Measurements from ENCODE around the gene HMCN1.

The HMCN1 gene

DNA sequence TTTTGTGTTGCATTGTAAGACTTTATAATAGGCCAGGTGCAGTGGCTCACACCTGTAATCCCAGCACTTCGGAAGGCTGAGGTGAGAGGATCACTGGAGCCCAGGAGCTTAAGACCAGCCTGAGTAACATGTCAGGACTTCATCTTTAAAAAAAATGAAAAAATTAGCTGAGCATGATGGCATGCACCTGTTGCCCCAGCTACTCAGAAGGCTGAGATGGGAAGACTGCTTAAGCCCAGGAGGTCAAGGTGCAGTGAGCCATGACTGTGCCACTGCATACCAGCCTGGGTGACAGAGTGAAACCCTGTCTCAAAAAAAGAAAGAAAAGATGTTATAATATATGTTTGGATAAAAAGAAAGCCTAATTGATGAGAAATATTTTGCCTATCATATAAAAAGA, 34.9 kb downstream of the HMCN1 start:
- Histone ChIP-seq H3K27ac (ENCODE audit: low read length) (no peak overlapping the region), H3K36me3 (replicated peaks; ENCODE audit: insufficient read depth, low read length) (no peaks in the 10 kb centered on the region), H3K4me2 (ENCODE audit: low read depth, low read length) (no peak overlapping the region), H3F3A (ENCODE audit: insufficient read depth, low read length) (no peaks in the 10 kb centered on the region), H2AFZ (ENCODE audit: low read length) (no peak overlapping the region), H3K4me3 (ENCODE audit: low read length) (no peak overlapping the region), H3K9ac (ENCODE audit: low read length) (no peak overlapping the region), H3K9me2 (replicated peaks; ENCODE audit: insufficient read depth, low read length) (no peaks in the 10 kb centered on the region), H3K79me2 (ENCODE audit: low read length) (no peaks in the 10 kb centered on the region), H4K20me1 (ENCODE audit: insufficient read depth, low read length) (no peaks in the 10 kb centered on the region), H3K4me1 (ENCODE audit: low read length) (no peaks in the 10 kb centered on the region), H3K27me3 (replicated peaks; ENCODE audit: insufficient read depth, low read length) (no peaks in the 10 kb centered on the region), H3K9me3 (replicated peaks; ENCODE audit: insufficient read depth, low read length) (no peaks in the 10 kb centered on the region)
- TF ChIP-seq, protein P1, sequence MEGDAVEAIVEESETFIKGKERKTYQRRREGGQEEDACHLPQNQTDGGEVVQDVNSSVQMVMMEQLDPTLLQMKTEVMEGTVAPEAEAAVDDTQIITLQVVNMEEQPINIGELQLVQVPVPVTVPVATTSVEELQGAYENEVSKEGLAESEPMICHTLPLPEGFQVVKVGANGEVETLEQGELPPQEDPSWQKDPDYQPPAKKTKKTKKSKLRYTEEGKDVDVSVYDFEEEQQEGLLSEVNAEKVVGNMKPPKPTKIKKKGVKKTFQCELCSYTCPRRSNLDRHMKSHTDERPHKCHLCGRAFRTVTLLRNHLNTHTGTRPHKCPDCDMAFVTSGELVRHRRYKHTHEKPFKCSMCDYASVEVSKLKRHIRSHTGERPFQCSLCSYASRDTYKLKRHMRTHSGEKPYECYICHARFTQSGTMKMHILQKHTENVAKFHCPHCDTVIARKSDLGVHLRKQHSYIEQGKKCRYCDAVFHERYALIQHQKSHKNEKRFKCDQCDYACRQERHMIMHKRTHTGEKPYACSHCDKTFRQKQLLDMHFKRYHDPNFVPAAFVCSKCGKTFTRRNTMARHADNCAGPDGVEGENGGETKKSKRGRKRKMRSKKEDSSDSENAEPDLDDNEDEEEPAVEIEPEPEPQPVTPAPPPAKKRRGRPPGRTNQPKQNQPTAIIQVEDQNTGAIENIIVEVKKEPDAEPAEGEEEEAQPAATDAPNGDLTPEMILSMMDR (IDR thresholded peaks at IDR 0.05; ENCODE audit: low read length) = no peak
- TF ChIP-seq EZH2 (optimal IDR thresholded peaks at IDR 0.05; ENCODE audit: low read depth, low read length) (no peak), EZH2phosphoT487 (IDR thresholded peaks at IDR 0.05; ENCODE audit: low read length) (no peak)
- DNase-seq = no peak

DNA sequence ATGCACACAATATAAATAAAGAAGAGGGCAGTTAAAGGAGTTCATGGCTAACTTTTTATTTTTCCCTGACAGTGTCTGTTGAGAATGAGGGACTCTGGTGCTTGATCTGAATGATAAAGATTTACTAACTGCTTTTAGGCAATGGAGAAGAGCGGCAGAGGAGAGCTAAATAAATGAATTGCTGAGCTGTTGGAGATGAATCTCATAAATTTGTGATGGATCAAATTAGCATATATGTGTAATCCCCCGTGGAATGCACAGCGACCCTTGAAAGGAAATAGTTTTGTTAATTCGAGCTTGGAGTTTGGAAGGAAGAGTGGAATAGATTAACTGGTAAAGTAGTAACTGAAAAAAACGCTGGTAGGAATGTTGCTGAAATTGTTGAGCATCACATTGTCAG, 40.2 kb downstream of the HMCN1 start:
- Histone ChIP-seq H3K27ac (ENCODE audit: low read length) (no peak overlapping the region), H4K20me1 (ENCODE audit: insufficient read depth, low read length) (no peaks in the 10 kb centered on the region), H3K36me3 (replicated peaks; ENCODE audit: insufficient read depth, low read length) (no peaks in the 10 kb centered on the region), H2AFZ (ENCODE audit: low read length) (no peak overlapping the region), H3K4me1 (ENCODE audit: low read length) (no peaks in the 10 kb centered on the region), H3K27me3 (replicated peaks; ENCODE audit: insufficient read depth, low read length) (no peaks in the 10 kb centered on the region), H3F3A (ENCODE audit: insufficient read depth, low read length) (no peaks in the 10 kb centered on the region), H3K4me2 (ENCODE audit: low read depth, low read length) (no peak overlapping the region), H3K9me3 (replicated peaks; ENCODE audit: insufficient read depth, low read length) (no peaks in the 10 kb centered on the region), H3K9ac (ENCODE audit: low read length) (no peak overlapping the region), H3K9me2 (replicated peaks; ENCODE audit: insufficient read depth, low read length) (no peaks in the 10 kb centered on the region), H3K4me3 (ENCODE audit: low read length) (no peak overlapping the region), H3K79me2 (ENCODE audit: low read length) (no peaks in the 10 kb centered on the region)
- no peak for DNase-seq
- TF ChIP-seq EZH2 (optimal IDR thresholded peaks at IDR 0.05; ENCODE audit: low read depth, low read length) = no peak
- no peak for TF ChIP-seq EZH2phosphoT487 (IDR thresholded peaks at IDR 0.05; ENCODE audit: low read length)
- TF ChIP-seq, protein P1 (IDR thresholded peaks at IDR 0.05; ENCODE audit: low read length) = no peak

DNA sequence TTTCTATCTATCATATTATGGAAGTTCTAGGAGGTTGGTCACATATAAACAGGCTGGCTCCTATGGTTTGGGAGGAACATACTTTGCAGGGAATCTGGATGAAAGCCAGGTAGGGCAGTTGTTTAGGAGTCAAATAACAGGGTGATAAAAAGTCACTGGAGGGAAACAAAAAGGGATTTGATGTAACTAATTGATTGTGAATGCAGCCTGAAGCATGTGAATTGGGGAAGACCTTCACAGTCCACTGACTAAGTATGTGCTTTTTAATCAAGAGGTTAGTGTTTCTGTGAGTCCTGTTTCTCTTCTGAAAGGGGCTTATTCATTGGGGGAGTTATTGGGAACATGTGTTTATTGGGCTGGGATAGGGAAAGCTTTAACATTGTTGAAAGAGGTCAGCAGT, 41.3 kb downstream of the HMCN1 start:
- DNase-seq = no peak
- H3K9me3 ChIP-seq (replicated peaks; ENCODE audit: insufficient read depth, low read length) = no peaks in the 10 kb centered on the region
- H3K79me2 ChIP-seq (ENCODE audit: low read length) = no peaks in the 10 kb centered on the region
- no peaks in the 10 kb centered on the region for H3K4me1 ChIP-seq (ENCODE audit: low read length)
- H3F3A ChIP-seq (ENCODE audit: insufficient read depth, low read length) = no peaks in the 10 kb centered on the region
- no peaks in the 10 kb centered on the region for H3K9me2 ChIP-seq (replicated peaks; ENCODE audit: insufficient read depth, low read length)
- H3K9ac ChIP-seq (ENCODE audit: low read length) = no peak overlapping the region
- no peak for TF ChIP-seq EZH2phosphoT487 (IDR thresholded peaks at IDR 0.05; ENCODE audit: low read length)
- no peak for TF ChIP-seq EZH2 (optimal IDR thresholded peaks at IDR 0.05; ENCODE audit: low read depth, low read length)
- TF ChIP-seq, protein P1 (IDR thresholded peaks at IDR 0.05; ENCODE audit: low read length) = no peak
- H3K4me2 ChIP-seq (ENCODE audit: low read depth, low read length) = no peak overlapping the region
- no peaks in the 10 kb centered on the region for H3K36me3 ChIP-seq (replicated peaks; ENCODE audit: insufficient read depth, low read length)
- H3K27me3 ChIP-seq (replicated peaks; ENCODE audit: insufficient read depth, low read length) = no peaks in the 10 kb centered on the region
- H2AFZ ChIP-seq (ENCODE audit: low read length) = no peak overlapping the region
- H4K20me1 ChIP-seq (ENCODE audit: insufficient read depth, low read length) = no peaks in the 10 kb centered on the region
- H3K4me3 ChIP-seq (ENCODE audit: low read length) = no peak overlapping the region
- H3K27ac ChIP-seq (ENCODE audit: low read length) = no peak overlapping the region
